GM18499 (cell line): ENCODE results near the gene IER5.
"Not testable (repeated sequence)": the region's sequence is repeated elsewhere in the genome, so short reads cannot be mapped to it uniquely, and the experiment has no call there.

ENCODE experiments used
- ATAC-seq: cut with Tn5 transposase; IDR thresholded peaks from one replicate; pipeline ENCODE4 v1.9.1; 2021; ENCODE audit warnings: moderate number of reproducible peaks; ENCODE audit not compliant: insufficient read depth, unreplicated experiment

The IER5 gene

DNA sequence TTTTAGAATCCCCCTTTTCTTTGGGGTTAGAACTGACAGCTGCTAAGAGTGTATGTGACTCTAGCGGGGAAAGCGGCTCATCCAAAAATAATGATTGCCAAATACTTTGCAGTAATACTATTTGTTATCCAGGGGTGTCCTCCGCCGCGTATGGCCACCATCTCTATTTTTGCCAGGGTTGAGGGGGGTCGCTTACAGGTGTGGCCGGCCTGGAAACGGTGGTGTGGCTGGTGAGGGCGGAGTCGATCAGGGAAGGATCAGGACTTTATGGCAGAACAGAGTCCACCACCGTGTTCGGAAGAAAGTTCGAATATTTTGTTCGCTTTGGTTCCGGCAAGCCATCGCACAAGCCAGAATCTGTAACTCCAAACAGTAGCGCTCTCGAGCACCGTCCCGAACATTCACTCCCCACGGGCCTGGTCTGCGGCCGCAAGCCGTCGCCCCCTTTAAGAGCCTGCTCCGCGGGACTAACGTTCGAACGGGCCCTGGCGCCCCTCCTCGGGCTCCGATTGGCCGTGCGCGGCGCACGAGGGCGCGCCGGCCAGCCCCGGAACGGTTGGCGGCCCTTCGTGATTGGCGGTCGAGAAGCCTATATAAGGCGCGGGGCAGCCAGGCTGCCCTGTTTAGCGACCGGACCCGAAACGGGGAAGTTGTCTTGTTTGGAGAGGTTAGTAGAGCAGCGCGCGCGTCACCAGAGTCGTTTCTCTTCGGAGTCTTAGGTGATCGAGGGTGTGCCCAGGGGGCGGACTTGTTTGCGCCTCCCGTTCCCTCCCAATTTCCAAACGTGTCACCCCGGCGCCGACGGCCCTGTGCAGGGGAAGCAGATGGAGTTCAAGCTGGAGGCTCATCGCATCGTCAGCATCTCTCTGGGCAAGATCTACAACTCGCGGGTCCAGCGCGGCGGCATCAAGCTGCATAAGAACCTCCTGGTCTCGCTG, at the start of gene IER5:
Gene IER5, plus strand, starts transcription at position 622 of the 938 bp plus-strand sequence. Its CDS starts 203 bp downstream, at position 825.
- peak; percentile 45 for ATAC-seq

DNA sequence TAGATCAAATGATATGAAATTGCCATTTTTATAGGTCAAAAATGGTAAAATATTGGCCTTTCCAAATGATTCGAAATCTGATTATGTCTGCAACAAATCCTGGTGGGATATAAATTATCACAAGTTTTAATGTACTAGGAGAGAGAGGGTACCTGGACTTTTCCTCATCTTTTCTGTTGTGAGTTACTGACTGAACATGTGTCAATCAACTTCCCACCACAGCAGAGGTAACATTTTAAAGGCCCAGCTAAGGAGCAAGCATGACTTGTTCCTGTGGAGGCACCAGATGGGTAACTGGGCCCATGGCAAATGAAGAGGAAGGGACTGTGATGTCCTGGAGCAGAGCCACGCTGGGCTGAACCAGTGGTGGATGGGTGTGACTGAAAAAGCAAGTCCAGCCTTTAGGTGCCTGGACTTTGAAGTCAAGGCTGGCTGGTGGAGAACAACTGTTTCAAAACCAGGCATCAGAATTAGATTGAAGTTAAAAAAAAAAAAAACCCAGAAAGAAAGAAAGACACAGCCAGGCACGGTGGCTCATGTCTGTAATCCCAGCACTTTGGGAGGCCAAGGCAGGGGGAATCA, 48.1 kb upstream of the IER5 start:
- ATAC-seq: no peak

DNA sequence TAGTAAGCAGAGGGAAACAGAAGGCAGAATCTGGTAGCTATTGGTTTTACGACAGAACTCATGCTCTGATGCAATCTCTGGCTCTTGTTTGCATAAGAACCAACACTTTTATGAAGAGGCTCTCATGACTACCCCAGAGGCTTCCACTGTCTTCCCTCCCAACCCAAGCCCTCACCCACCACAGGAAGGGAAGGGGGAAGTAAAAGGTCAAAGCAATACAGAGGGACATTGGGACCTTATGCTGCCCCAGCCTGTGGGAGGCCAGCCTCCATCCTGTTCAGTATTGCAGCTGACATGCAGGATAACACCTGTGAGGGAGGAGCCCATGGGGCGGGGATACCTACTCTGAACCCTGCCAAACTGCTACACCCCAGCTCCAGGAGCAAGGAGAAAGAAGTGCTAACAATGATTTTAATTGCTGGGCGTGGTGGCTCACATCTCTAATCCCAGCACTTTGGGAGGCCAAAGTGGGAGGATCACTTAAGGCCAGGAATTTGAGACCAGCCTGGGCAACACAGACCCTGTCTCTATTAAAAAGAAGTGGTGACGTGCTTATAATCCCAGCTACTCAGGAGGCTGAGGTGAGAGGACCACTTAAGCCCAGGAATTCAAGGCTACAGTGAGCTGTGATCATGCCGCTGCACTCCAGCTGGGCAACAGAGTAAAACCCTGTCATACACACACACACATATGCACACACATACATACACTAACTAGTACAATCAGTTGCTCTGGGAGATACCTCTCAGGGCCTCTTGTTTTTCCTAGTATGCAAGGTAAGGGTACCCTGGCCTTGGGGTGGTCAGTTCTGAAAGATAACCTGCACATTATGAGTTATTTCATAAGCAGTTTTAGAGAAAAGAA, 45.2 kb upstream of the IER5 start:
- no peak for ATAC-seq

DNA sequence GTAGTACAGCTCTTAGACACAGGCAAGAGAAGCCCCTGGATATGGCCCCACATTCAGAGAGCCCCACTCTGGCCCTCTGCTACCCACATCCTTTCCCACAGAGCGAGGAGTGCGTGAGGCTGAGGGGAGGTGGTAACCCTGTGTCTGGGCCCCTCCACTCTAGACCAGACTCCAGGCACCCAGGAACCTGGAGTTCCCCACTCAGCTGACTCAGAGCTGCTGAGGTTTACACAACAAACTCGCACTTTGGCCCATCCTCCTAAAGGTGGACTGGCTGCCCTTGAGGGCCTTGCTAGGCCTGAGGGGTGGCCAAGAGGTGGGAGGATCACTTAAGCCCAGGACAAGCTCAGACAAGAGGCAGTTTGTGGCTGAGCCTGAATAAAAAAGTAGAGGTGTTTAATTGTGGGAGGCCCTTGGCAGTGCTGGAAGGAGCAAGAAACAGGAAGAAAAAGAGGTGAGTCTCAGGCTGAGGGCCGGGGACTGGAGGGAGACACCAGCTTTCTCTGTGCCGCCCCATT, 44.0 kb upstream of the IER5 start:
- peak; percentile 51 for ATAC-seq

DNA sequence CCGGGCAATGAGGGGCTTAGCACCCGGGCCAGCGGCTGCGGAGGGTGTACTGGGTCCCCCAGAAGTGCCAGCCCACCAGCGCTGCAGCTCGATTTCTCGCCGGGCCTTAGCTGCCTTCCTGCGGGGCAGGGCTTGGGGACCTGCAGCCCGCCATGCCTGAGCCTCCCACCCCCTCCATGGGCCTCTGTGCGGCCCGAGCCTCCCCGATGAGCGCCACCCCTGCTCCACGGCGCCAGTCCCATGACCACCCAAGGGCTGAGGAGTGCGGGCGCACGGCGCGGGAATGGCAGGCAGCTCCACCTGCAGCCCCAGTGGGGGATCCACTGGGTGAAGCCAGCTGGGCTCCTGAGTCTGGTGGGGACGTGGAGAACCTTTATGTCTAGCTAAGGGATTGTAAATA, 42.6 kb upstream of the IER5 start:
- ATAC-seq: not testable (repeated sequence)

DNA sequence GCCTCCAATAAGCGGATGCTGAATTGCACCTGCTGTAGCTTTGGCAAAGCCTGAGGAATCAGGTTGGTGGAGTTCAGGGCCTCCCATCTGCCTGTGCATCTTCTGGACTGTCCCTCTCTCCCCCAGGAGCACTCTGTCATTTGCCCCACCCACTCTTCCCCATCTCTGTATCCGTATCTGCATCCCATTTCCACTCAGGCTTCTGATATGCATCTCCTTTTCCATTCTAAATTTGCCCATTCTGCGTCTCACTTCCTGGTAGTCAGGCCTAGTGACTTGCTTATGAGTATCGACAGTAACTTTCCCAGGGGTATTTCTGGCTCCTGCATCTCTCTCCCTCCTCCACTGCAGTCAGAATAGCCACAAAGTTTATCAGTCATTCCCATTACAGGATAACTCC, 39.1 kb upstream of the IER5 start:
- no peak for ATAC-seq

DNA sequence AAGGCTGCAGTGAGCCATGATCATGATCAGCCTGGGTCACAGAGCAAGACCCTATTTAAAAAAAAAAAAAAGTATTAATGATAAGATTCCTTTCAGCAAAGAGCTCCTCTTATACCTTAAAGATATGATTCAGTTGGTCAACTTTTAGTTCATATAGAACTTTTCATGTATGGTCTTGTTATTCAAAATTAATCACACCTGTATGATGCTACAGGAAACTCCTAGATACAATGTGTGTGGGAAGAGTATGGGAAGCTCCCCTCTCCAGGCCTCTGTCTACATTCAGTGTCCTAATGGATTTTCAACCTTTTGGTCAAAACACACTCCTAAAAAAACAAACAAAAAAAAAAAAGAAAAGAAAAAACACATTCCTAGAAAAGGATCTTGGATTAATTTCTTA, 37.6 kb upstream of the IER5 start:
- ATAC-seq: no peak

DNA sequence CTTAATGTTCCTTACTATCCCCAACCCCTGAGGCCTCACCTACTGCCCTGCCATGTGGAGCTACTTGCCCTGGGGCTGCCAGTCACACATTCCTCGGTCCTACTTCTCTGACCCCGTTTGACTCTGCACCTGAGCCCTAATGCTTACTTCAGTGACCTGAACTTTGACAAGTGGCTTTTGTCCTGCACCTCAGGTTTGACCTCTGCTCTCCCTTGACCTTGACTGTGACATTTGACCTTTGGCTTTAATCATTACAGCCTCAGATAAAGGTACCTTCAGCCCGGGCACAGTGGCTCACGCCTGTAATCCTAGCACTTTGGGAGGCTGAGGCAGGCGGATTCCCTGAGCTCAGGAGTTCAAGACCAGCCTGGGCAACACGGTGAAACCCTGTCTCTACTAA, 31.9 kb upstream of the IER5 start:
- ATAC-seq: no peak

DNA sequence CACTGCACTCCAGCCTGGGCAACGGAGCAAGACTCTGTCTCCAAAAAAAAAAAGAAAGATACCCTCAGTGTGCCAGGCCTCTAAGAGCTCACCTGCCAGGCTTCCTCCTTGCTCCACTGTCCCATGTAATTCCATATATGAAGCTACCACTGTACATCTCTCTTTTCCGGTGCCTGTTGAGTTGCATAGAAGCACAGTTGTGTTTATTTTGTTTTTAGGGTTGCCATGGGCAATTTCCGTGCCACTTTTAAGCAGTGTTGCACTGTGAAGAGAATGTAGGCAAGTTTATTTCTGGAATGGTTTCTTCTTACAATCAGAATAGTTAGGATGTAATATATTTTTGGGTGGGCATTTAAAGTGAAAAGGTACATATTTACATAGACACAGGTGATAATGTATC, 31.4 kb upstream of the IER5 start:
- ATAC-seq: no peak

DNA sequence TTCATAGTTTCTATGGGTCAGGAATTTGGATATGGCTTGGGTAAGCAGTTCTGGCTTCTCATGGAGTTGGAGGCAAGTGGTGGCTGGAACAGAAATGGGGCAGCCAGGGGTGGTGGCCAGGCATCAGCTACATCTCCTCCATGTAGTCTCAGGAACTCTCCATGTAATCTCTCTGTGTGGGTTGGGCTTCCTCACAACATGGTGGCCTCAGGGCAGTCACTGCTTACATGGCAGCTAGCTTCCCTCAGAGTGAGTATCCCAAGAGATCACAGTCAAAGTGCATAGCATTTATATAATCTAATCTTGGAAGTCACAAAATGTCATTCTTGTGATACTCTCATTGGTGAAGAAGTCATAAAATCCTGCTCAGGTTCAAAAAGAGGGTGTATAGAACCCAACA, 29.1 kb upstream of the IER5 start:
- ATAC-seq: no peak

DNA sequence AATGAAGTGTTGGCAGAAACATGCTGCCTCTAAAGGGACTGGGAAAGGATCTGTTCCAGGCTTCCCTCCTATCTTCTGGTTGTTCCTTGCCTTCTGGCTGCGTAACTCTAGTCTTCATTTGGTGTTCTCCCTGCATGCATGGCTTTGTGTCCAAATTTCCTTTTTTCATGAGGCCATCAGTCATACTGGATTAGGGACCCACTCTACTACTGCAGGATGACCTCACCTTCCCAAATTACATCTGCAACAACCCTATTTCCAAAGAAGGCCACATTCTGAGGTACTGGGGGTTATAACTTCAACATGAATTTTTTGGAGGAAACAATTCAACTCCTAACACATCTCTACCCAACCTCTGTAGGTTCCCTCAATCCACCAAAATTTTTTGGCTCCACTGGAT, 28.4 kb upstream of the IER5 start:
- no peak for ATAC-seq

DNA sequence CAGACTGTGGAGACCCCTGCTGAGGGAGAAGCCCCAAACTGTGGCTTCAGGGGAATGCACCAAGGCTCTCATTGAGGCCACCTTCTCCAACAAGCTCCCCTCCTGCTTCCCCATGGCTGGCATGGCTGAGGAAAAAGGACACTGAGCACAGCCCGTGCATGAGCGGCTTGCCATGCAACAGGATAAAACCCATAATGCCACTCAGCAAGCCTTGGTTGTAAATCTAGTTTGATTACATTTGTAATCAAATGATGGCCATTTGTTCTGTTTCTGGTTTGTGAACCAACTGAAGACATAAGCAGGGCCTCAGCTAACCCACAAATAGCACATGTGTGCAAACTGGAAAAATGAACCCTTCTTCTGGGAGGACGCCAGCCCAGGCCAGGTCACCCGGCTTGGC, 27.6 kb upstream of the IER5 start:
- not testable (repeated sequence) for ATAC-seq

DNA sequence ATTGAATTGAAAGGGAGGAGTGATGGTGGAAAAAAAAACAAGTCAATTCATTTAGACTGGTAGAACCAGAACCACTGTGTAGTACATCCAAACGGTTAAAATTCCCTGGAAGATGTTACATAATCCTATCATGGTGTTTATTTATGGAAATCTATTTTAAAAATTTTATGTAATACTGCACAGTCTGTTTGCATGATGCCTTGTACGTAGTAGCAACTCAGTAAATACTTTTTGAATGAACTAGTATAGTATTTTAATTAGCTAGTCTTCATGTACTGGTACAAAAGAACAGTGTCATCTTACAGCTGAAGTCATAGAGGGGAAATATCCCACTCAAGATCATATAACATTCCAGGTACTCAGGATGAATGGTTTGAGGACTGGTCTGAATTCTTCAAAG, 27.0 kb upstream of the IER5 start:
- no peak for ATAC-seq

DNA sequence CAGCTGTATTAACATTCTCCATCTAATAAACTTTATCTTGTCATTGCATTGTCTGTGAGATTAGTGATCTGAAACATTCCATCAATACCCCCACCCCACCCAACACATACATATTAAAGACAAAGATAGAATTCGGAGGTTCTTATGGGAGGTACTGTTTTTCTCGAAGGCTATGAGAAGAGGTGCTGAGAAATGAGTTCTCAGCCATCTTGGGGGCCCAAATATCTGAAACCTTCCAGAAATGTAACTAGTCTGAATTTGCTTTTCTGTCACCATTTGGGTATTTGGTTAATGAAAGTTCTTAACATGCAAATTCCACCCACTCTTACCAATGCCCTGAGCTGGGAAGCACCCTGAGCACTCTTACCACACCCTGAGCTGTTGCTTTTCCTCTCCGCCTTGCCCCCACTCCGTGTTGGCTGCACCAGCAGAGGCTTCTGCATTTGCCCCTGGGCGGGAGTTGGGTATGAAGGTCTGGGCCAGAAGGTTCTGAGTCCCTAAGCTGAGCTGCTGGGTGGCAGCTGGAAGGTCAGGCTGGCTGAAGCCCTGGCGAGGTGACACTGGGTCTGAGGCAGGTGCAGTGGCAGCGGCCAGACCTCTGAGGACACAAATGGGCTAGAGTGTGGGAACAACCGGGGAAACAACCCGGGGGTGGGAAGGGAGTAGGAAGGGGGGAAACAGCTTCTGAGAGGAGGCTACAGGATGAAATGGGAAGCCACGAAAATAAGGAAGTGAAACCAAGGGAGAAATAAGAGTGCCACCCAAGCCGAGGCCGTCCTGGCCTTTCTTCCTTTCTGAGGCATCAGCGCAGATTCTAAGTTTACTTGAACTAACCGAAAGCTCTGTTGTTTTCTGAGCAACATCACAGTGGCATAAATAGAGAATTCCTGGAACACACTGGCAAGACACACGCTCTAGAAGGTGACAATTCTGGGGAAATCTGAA, 26.3 kb upstream of the IER5 start:
- ATAC-seq: peak; percentile 44

DNA sequence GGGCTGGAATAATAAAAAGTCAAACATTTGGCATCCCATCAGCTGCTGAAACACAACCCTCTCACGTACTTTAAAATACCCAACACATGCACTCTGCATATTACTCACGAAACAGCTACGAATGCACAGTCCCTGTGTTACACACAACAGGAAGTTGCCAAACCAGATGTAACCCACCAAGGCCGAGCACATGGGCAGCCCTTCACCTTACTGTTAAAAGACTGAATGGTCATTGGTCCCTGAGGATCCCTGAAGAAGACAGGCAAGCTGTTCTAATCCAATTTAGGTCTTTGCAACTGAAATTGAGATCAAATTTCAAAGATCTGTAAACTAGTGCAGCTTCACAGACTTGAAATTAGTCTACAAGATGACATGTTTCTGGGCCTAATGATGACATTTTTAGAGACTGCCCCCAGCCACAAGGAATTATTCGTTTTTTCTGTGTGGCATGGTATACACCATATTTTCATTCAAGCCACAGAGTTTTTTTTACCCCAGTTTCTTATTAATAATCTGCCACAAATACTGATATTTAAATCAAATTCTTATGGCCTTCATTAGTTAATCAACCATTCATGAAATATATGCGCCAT, 25.6 kb upstream of the IER5 start:
- ATAC-seq: peak; percentile 68

DNA sequence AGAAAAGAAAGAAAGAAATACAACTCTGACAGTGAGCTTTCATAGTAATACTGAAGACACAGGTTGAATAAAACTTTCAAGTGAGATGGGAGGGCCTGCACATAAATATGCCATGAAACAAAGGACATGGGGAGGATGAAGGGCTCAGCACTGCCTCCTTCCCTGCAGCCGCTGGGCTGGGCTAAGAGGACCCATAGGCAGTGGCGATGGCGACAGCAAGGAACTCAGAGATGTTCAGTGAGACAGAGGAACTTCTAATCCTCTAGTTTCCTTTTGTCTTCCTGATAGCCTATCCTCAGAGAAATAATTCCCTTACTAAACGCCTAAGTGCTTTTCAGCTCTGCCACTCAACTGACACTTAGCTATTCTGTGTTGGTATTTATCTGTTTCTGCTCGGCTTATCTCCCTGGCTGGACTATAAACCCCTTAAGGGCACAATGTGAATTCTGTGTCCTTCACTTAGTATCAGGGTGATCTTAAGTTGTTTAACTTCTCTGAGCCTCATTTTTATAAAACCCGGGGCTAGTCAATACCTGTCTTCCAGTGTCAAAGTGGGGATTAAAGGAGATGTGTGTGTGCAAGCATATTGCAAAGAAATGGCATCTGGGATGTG, 24.4 kb upstream of the IER5 start:
- ATAC-seq: no peak

DNA sequence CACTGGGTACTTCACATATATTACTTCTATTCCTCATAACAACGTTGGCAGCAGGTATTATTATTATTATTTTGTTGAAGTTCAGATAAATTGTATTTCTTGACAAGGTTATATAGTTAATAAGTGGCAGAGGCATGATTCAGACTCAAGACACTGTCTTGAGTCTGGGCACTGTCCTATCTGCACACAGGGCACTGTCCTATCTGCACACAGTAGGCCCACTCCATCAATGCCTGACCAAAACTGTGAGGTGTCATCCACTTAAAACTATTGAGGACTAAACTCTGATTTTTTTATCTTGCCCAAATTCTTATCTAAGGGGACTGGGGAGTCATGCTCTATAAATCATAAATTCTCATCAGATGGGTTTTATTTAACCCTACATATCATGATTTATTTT, 23.8 kb upstream of the IER5 start:
- ATAC-seq: no peak

DNA sequence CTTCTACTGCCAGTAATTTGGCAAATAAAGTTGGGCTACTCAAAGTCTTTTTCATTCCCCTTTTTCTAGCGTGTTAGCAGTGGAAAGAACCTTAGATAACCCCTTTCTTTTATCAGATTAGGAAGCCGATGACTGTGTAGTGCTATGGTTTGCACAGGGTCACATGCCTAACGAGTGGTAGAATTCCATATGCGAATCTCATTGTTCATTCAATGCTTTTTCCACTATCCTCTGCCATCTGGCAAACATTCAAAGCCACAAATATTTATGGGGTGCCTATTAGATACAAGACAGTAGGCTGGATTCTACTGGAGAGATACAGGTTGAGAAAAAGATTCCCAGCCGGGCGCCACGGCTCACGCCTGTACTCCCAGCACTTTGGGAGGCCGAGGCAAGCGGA, 14.9 kb upstream of the IER5 start:
- ATAC-seq: no peak
